GM19455 (cell line): ENCODE results near the gene KATNB1.

Experiments
- ATAC-seq: cut with Tn5 transposase; IDR thresholded peaks from one replicate; pipeline ENCODE4 v1.9.1; 2021; ENCODE audit not compliant: unreplicated experiment

The KATNB1 gene

DNA sequence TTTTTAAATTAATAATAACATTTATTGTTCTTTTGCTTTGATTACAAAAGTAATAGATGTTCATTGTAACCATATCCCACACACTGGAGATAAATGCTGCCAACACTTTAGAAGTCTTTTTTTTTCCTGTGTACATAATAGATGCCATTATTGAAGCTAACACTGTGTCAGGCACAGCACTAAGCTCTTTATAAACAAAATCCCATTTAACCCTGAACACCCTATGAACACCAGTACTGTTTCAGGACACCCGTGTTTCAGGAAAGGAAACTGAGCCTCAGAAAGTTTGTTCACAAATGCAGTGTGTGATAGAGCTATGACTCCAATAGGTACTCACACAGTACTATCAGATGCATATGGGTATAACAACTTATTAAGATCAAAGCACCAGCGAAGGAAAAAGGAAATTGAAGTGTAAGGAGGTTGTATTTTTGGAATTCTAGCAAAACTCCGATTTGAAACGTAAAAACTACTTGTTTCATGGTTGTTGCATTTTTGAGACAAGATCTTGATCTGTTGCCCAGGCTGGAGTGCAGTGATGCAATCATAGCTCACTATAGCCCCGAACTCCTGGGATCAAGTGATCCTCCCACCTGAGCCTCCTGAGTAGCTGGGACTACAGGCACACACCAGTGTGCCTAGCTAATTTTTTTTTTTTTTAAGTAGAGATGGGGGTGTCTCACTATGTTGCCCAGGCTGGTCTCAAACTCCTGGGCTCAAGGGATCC is 68.7 kb downstream of the KATNB1 start:
- ATAC-seq = no peak

DNA sequence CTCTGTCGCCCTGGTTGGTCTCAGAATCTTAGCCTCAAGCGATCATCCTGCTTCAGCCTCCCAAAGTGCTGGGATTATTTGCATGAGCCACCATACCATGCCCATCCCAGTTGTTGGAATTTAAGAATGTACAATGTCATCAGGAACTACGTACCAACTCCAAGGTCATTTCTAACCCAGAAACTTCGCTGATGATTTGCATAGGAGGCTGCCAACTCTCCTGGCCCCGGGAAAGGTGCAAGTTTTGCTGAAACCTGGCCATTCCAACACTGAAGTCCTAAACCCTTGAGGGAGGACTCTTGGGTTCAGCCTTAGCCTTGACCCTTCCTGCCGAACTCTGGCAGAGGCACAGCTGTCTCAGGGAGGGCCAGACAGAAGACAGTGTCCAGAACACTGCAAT is 69.6 kb downstream of the KATNB1 start:
- no peak for ATAC-seq
